ENCODE measurements around the gene RAB31.

- TF ChIP-seq POLR2AphosphoS5 (IDR thresholded peaks at IDR 0.05) (no peak), CTCF (IDR thresholded peaks at IDR 0.05) (no peak), POLR2A (IDR thresholded peaks at IDR 0.05) (no peak)
These were observed 202.0 kb downstream of the RAB31 start for GRCh38 chr18:9910071-9910470.
